WTC11 (cell line): ENCODE measurements around the gene SASH3.

ENCODE experiments used
- ATF1 ChIP-seq: sonication (generic); formaldehyde crosslinking; IDR thresholded peaks from 2 replicates; pipeline ENCODE4 v1.8.1; 2023; ENCODE audit warnings: mild to moderate bottlenecking, moderate library complexity, missing genetic modification reagents
- CBFB ChIP-seq: sonication (generic); formaldehyde crosslinking; IDR thresholded peaks from 2 replicates; pipeline ENCODE4 v1.8.1; 2022; ENCODE audit warnings: mild to moderate bottlenecking, low read depth, missing genetic modification reagents
- CREB1 ChIP-seq: sonication (generic); formaldehyde crosslinking; IDR thresholded peaks from 2 replicates; pipeline ENCODE4 v1.8.0; 2023; ENCODE audit warnings: mild to moderate bottlenecking, missing genetic modification reagents
- ZBTB21 ChIP-seq: sonication (generic); formaldehyde crosslinking; IDR thresholded peaks from 2 replicates; pipeline ENCODE4 v1.8.1; 2023; ENCODE audit warnings: mild to moderate bottlenecking, missing genetic modification reagents, borderline replicate concordance
- TF ChIP-seq, protein P1 (sequence below): fragments of 200-600 bp; IDR thresholded peaks from 2 replicates; pipeline ENCODE4 v1.8.0; 2022; ENCODE audit warnings: antibody characterized with exemption
- TF ChIP-seq, protein P2 (sequence below): sonication (generic); formaldehyde crosslinking; conservative IDR thresholded peaks from 2 replicates; pipeline ENCODE4 v1.8.1; 2022; ENCODE audit warnings: mild to moderate bottlenecking, missing genetic modification reagents
- TF ChIP-seq, protein P3 (sequence below): sonication (generic); formaldehyde crosslinking; IDR thresholded peaks from 2 replicates; pipeline ENCODE4 v1.8.1; 2023; ENCODE audit warnings: mild to moderate bottlenecking, missing genetic modification reagents, moderate library complexity

DNA sequence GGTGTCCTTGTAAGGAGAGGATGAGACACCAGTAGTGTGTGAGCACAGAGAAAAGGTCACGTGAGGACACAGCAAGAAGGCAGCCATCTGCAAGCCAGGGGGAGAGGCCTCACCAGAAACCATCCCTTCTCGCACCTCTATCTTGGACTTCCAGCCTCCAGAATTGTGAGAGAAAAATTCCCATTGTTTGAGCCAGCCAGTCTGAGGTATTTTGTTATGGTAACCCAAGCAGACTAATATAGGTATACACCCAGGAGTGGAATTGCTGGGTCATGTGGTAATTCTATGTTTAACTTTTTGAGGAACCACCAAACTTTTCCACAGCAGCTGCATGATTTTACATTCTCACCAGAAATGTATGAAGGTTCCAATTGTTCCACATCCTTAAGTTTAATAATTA lies 38.4 kb downstream of the SASH3 start:
- no peak for TF ChIP-seq ZBTB21 (CRISPR knock-in tag)
- TF ChIP-seq, protein P1, sequence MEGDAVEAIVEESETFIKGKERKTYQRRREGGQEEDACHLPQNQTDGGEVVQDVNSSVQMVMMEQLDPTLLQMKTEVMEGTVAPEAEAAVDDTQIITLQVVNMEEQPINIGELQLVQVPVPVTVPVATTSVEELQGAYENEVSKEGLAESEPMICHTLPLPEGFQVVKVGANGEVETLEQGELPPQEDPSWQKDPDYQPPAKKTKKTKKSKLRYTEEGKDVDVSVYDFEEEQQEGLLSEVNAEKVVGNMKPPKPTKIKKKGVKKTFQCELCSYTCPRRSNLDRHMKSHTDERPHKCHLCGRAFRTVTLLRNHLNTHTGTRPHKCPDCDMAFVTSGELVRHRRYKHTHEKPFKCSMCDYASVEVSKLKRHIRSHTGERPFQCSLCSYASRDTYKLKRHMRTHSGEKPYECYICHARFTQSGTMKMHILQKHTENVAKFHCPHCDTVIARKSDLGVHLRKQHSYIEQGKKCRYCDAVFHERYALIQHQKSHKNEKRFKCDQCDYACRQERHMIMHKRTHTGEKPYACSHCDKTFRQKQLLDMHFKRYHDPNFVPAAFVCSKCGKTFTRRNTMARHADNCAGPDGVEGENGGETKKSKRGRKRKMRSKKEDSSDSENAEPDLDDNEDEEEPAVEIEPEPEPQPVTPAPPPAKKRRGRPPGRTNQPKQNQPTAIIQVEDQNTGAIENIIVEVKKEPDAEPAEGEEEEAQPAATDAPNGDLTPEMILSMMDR = no peak
- TF ChIP-seq, protein P2, sequence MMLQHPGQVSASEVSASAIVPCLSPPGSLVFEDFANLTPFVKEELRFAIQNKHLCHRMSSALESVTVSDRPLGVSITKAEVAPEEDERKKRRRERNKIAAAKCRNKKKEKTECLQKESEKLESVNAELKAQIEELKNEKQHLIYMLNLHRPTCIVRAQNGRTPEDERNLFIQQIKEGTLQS = no peak
- TF ChIP-seq ATF1 (CRISPR knock-in tag) = no peak
- TF ChIP-seq CREB1 (CRISPR knock-in tag) = no peak
- TF ChIP-seq, protein P3, sequence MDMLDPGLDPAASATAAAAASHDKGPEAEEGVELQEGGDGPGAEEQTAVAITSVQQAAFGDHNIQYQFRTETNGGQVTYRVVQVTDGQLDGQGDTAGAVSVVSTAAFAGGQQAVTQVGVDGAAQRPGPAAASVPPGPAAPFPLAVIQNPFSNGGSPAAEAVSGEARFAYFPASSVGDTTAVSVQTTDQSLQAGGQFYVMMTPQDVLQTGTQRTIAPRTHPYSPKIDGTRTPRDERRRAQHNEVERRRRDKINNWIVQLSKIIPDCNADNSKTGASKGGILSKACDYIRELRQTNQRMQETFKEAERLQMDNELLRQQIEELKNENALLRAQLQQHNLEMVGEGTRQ (CRISPR knock-in tag) = no peak
- no peak for TF ChIP-seq CBFB (CRISPR knock-in tag)
